NCI-H2196 (cell line): ENCODE results near the gene ZNF438.

ENCODE experiments used
- DNase-seq: peaks from one replicate; lab custom pipeline; 2025; ENCODE audit not compliant: unreplicated experiment; lab: John Stamatoyannopoulos, UW

The ZNF438 gene

DNA sequence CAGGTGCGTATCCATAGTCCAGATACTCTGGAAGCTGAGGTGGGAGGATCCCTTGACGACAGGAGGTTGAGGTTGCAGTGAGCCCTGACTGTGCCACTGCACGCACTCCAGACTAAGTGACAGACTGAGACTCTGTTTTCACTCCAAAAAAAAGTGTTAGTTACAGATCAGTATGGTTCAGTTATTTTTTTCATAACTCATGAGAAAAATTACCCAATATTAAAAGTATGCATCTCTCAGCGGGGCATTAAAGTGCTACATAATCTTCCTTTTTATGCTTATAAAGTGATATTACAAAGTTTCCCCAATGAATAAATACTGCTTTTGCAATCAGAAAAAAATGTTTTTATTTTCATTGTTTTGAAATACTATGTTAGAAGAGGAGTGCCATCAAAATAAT lies 147.9 kb downstream of the ZNF438 start:
- DNase-seq: no peak

DNA sequence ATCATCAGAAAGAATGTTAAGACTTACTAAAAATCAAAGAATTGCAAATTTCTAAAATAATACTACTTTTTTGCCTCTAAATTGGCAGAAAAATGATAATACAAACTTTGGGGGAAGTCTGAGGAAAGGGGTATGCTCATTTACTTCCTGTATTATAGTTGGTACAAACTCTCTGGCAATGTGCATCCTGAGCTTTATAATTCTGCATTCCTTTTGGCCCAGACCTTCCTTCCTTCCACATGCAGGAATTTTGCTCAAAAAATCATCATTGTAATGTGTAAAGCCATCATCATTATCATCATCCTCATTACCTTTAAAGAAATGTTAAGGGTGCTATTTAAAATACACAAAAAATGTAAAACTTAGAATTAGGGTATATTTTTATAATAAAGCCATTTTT lies 148.5 kb downstream of the ZNF438 start:
- no peak for DNase-seq

DNA sequence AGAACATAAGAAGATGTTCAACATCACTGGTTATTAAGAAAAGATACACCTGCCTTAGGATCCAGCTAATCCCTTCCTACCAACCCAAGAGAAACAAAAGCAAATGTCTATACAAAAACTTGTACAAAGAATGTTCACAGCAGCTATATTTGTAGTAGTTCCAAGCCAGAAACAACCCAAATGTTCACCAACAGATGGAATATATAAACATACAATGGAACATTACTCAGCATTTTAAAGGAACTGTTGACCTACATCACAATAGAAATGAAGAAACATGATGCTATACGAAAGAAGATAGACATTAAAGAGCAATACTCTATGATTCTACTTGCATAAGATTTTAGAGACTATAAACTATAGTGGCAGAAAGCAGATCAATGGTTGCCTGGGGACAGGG lies 149.4 kb downstream of the ZNF438 start:
- no peak for DNase-seq

DNA sequence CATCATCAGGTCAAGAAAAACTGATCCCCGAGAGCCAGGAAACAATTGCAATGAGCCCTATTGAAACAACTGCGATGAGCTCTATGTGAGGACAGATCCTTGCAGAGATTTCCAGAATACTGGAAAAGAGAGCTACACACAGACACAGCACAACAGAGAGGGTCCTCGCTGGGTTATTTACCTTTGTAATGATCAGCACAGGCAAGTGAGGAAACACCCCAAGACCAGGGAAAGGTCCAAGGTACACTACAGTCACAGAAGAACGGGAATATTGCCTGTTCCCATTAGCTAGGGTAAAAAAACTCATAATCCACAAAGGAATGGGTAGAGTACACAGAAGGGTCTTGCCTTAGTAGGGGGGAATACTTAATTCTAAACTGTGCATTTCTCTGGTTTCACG lies 152.7 kb downstream of the ZNF438 start:
- no peak for DNase-seq

DNA sequence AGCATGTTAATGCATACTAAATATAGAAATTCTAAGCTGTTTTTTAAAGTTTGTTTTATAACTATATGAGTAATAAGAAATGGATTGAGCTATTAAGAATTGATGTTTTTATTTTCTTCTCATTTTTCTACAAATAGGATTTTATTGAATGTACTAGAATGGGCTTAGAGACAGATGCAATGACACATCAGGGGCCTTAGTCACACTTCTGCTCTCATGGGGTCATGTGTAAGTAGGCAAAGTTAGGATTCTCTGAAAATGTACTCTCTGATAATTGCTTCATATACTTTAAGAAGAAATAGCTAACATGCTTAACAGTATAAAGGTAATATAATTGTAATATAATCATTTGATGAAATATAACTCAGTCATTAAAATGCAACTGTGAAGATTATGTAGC lies 154.6 kb downstream of the ZNF438 start:
- DNase-seq: no peak

DNA sequence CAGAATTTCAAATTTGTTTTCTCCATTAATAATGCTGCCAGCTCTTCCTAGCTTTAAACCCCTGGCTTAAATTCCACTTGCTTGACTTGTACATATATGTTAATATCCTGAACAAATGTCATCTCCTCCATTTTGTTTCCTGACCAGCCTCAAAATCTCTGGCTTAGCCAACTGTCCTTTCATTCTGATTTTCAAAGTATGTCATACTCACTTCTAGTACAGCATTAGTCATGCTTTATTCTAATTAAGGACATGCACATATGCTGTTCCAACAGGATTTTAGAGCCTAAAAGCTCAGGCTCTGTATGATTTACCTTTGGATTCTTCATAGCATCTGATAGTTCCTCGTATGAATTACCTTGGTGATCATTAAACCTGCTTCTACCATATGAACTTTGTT lies 158.3 kb downstream of the ZNF438 start:
- no peak for DNase-seq

DNA sequence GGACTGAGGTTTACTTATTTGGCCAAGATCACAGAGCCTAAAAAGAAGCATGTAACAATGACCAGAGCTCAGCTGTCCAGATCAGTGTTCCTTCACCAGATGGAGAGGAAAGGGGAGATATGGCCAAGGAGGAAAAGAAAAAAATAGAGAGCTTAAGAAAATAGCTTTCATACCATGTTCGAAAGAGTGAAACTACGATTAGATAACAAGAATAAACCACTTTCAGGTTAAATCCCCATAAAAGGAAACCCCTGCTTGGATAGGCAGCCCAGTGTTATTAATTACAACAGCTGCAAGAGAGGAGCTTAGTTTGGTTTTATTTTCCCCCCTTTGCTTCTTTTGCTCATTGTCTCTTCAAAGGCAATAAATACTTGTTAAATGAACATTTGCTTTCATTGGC lies 160.8 kb downstream of the ZNF438 start:
- DNase-seq: no peak

DNA sequence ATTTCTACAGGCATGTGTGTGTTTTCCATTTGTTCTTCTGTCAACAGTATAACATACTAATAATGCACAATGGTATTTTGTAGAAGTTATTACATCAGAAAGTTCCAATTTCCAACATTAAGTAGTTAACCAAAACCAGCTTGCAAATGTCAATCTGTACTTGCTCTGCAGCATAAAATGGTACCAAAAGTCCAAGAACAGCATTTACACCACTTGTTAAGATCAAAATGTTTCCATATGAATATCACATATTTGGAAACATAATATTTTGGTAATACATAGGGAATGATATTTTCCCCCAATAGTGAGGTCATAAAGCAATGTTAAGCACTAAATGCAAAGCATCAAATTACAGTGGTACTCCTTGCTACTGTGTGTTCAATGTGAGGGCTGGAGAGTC lies 162.1 kb downstream of the ZNF438 start:
- DNase-seq: no peak

DNA sequence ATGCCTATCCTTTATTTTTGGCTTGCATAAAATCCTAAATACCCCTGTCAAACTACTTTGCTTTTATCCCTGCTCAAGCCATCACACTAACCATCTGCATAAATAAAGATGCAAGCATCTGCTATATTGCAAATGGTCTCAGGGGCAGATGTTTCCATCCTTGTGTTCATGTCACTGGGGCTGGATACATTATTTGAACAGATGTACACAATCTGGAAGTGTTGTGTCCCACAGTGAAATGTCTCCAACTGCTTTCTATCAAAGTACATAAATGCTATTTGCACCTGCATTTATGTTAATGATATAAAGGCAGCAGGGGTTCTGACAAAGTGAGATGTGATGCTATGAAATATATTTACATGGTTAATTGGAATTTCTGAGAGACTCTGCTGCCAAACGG lies 163.1 kb downstream of the ZNF438 start:
- DNase-seq: no peak

DNA sequence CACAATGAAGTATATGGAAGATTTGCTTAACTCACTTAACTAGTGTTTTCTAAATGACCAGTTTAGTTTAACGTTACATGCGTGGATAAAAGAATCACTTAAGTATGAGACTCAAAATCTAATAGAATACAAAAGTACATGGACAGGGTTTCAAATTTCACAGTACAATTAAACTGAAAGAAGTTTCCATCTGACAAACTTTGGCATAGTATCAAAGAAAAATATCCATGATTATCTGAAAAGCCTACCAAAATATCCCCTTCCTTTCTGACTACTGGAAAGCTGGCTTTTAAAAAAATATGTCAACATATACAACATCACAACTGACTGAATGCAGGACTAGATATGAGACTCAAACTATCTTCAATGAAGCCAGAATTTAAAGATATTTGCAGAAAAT lies 164.8 kb downstream of the ZNF438 start:
- no peak for DNase-seq

DNA sequence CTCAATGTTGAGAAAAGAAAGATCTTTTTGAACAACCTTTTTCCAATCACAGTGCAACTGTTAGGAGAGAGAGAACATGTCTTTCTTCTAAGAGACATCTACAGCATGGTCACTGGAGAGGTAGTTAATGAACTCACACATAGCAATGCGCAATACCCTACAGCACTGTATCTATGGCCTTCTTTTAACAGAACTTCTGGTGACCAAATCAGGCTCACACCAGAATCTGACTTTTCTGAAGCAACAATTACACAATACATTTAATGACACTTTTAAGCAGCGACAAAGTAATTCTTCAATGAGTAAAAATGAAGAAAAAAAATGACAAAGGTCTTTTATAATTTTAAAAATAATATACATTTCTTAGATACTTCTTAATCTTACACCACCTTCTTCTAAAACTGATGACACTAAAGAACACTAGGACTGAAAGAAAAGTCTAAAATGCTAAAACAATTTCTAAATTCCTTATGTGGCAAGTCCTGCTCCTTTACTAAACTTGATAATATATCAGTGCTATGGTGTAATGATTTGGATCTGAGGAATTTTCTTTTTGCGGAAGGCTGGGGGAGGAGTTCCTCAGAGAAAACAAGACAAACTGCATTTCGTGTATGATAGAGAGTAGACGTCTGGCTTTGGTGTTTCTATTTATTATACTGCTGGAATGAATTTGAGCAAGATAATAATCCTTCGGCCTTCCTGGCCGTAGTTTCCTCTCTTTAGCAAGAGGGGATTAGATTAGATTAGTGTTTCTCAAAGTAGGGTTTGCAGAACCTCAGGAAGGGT lies 166.3 kb downstream of the ZNF438 start:
- DNase-seq: no peak

DNA sequence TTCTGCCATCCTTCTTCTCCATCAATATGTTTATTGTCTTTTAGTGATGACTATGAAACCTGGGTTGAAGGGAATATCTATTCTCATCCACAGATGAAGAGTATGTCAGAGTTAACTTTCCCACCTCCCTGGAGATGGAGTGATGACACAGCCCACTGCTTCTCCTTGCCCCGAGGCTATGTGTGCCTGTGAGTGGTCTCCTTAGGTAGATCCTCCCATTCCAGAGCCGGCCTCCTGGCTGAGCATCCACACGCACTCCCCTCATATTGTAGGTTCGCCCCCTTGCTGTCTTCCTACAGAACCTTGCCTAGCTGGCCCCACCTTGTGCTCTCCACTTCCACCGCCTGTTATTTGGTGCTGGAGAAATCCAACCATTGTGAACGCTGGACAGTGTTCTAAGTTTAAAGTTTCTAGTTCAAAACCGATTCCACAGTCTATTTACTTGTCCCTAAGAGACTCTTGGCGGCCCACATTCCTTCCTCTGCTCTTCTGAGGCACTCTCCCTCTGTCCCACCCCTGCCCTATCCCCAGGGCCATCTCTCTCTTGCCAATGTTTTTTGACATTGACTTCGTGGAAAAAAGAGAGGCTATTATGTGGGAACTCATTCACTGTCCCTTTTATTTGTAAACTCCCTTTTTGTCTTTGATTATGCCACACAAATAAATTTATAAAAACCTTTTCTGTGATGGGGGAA lies 168.0 kb downstream of the ZNF438 start:
- DNase-seq: no peak

DNA sequence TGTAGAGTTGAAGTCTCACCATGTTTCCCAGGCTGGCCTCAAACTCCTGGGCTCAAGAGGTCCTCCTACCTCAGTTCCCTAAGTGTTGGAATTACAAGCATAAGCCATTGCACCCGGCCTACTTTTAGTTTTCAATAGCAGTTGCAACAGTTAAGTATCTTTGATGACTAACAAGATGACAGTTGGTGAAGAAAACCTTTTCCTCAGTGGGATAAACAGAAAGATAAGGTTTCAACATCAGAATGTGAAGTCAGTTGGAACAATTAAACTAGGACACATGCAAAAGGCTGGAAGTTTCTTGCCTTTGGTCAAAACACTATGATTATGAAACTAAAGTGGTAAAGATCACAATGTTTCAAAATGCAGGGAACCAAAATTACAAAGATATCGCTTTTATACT lies 169.2 kb downstream of the ZNF438 start:
- no peak for DNase-seq

DNA sequence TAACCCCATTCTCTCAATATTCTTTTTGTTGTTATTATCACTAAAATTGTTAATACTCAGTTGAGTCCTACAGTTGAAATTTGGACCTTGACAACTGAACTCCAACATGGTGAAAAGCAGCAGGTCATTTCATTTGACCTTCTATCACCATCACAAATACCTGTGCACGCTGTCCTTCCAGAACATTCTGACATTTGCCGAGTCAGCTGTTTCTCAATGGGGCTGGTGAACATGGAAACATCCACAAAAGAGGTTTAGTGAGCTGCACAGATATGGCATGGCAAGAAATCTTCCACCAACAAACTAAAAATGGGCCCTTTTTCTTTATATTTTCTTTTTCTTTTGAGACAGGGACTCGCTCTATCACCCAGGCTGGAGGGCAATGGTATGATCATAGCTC lies 169.7 kb downstream of the ZNF438 start:
- DNase-seq: no peak

DNA sequence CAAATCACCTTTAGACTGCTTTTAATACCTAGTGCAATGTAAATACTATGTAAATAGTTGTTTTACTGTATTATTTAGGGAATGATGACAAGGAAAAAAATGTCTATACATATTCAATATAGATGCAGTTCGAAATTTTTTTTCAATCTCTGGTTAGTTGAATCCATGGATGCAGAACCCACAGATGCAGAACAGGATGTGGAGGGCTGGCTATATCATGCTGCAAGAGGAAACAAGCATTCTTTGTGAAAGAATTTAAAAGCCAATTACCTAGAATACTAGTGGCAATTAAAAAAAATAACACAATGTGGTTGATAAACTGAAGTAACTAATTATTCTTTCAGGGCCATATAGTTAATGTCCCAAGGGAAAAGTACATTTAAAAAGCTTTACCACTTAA lies 170.4 kb downstream of the ZNF438 start:
- DNase-seq: no peak

DNA sequence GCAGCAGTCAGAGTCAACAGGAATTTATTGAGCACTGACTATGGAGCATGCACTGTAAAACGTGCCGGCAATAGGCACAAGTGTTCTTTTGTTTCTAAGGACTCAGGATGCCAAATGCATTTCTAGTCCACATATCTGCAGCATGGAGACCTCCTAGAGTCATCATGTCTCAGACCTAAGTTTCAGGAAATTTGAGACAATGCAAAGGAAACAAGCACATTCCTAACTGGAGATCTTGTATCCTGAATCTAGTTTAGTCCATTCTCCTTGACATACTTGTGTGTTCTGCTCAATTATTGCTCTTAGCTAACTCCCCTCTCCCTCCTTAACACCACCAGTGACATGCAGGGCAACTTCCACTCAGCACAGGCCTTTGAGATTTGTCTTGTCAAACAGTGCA lies 173.2 kb downstream of the ZNF438 start:
- no peak for DNase-seq

DNA sequence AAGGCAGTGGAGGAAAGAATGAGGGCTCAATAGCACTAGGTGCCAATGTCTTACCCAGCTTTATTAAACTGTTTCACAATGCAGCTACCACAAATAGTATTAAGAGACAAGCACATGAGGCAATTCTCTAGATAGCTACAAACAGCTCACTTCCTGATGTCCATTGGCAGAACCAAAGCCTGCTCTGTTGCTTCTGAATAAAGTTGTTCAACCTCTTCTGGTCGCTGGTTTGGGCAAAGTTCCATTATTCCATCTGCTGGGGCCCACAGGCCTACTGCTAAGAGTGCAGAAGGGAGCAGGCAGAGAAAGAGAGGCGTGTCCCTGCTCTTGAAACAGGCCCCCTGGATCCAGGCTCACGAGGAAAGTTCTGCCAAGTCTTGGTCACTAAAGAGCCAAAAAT lies 173.9 kb downstream of the ZNF438 start:
- DNase-seq: no peak

DNA sequence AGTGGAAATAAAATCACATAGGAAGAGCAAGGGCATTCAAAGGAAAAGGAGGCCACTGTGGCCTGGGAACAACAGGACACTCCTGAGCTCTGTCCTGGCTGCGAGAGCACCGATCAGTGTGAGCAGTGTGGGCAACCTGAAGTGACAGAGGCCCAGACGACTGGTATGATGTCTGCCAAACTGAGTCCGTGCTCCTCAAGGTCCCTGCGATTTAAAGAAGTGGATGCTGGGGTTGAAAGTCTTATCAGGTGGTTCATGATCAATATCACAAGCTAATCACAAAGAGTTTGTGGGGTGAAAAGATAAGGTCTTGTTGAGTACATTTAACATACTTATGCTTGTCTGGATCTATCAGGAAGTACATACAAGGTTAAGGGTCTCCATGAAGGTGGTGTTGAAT lies 176.5 kb downstream of the ZNF438 start:
- no peak for DNase-seq

DNA sequence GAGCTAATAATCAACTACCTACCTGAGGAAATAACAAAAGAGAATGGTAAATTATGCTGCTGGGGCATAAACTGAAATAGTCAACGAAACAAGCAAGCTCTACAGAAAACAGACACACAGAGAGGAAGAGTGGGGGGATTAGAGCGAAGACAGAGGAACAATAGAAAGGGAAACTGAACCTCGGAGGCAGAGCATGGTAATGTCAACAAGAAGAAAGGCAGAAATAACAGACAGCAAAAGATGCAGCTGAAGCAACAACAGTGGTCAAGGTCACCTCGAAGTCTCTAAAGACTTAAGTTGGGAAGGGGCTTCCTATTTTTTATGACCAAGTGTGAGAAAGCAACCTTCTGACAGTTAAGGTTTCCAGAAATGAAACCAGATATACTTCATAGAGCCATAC lies 177.0 kb downstream of the ZNF438 start:
- DNase-seq: no peak

DNA sequence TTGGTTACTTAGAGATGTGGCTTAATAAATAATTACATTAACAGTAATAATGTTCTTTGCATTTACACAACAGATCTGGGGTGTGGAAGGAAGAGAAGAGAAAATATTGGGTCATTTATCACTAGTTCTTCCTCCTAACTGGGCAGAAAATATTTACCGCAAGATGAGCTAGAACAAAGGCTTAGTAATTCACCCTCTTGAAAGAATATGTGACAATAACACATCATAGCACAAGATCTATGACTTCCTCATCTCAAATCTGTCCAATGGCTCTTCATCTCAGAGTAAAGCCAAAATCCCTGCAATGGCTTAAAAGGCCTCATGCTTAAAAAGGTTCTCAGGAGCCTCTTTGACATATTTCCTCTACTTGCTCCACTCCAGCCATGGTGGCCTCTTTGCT lies 178.6 kb downstream of the ZNF438 start:
- DNase-seq: no peak

DNA sequence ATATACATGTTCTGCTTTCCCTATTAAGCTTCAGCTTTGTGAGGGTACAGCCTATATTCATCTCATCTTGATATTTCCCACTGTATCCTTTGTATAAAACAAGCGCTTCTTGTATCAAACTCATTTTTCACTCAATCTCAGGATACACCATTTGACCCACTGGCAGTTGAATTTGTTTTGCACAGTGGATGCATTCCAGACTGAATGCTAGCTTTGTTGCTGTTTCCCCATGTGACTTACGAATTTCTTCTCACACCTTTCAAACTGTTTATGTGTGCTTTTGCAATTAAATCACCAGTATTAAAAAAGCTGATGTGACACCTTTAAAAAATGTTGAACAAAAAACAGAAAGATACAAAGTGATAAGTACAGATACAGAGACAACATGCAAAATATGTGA lies 180.9 kb downstream of the ZNF438 start:
- no peak for DNase-seq

DNA sequence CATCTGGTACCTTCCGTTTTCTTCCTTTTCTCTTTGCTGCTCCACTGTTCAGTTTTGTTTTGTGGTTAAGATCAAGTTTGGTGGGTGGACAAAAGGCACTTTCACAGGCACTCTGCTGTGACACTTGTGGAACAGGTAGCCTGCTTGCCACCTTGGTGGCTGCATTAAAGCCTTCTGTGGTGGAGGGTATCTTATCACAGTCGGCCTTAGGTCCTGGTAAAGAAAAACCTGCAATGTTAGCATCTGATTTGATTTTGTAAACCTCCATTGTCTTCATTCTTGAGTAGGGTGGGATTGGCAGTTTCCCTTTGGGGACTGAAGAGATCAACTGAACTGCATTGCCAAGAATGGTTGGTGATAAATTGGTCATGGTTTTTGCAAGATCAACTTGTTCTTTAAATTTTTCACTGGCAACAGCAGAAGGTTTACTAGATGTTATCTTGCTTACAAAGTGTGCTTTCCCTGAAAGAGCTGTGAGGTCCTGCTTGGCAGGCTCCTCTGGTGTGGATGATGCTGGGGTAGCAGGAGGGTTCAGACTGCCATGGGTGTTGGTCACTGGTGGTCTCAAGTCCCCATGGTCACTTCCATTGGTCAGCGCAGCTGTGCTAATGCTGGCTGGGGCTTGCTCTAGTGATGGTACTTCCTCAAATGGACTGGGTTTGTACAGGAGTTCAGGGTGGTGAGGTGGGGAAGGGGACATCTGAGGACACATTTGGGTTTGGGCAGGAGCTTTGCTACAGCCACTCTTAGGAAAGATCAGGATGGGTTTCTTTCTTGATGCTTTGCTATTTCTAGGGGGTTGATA lies 182.2 kb downstream of the ZNF438 start:
- DNase-seq: no peak
